GM13976 (cell line): Measurements from ENCODE around the gene ASCC1.
"Not testable (repeated sequence)": the region's sequence is repeated elsewhere in the genome, so short reads cannot be mapped to it uniquely, and the experiment has no call there.

Experiments used
- DNase-seq: peaks from one replicate; pipeline ENCODE4 v3.0.0; 2012; ENCODE audit warnings: low spot score
- in situ Hi-C: fragments of 300-500 bp; cut with MboI; formaldehyde crosslinking; loops from one replicate; pipeline ENCODE4 v1.12.0; 2022; ENCODE audit warnings: low sequenced_read_pairs, mixed read lengths, inconsistent platforms; ENCODE audit not compliant: unreplicated experiment
- TF ChIP-seq, protein P1 (sequence below): IDR thresholded peaks from 2 replicates; pipeline ENCODE4 v1.5.1; 2012; ENCODE audit warnings: borderline replicate concordance, mild to moderate bottlenecking; ENCODE audit not compliant: insufficient read depth; ENCODE audit errors: extremely low read depth, missing control alignments, control extremely low read depth

Gene ASCC1

DNA sequence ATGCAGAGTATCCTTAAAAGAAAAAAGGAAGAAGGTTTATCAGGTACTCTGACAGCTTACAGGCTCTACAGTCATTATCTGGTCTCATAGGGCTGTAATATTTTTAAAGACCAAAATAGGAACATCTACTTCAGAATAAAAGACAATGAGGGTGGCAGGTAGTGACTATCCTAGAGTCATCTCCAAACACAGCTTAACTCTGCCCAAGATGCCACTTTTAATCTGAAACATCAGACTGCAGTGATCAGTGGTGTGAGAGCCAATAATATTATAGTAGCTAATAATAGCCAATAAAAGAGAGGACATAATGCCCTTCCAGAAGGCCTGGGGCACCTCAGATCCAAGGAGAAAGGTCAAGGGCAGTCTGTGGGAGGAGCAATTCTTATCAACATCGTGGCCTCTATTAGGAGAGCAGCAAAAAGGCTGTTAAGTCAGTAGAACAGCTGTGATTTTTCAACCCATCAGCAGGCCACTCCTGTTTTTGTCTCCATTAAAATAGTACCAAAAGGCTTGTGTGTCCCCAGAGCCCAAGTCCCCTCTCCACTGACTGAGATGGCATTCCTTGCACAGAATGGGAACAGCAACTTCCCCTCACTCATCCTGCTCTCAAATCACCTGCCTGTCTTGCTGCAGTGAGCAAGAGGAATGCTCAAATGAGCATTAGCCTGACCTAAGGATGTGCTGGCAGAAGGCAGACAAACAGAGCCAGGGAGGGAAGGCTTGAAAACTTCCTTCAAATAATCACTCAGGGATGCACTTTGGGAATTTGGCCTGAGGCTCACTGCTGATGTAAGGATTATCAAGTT, 107.0 kb downstream of the ASCC1 start:
- TF ChIP-seq, protein P1, sequence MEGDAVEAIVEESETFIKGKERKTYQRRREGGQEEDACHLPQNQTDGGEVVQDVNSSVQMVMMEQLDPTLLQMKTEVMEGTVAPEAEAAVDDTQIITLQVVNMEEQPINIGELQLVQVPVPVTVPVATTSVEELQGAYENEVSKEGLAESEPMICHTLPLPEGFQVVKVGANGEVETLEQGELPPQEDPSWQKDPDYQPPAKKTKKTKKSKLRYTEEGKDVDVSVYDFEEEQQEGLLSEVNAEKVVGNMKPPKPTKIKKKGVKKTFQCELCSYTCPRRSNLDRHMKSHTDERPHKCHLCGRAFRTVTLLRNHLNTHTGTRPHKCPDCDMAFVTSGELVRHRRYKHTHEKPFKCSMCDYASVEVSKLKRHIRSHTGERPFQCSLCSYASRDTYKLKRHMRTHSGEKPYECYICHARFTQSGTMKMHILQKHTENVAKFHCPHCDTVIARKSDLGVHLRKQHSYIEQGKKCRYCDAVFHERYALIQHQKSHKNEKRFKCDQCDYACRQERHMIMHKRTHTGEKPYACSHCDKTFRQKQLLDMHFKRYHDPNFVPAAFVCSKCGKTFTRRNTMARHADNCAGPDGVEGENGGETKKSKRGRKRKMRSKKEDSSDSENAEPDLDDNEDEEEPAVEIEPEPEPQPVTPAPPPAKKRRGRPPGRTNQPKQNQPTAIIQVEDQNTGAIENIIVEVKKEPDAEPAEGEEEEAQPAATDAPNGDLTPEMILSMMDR: no peak
- in situ Hi-C loops: no loop called here
- DNase-seq: no peak

DNA sequence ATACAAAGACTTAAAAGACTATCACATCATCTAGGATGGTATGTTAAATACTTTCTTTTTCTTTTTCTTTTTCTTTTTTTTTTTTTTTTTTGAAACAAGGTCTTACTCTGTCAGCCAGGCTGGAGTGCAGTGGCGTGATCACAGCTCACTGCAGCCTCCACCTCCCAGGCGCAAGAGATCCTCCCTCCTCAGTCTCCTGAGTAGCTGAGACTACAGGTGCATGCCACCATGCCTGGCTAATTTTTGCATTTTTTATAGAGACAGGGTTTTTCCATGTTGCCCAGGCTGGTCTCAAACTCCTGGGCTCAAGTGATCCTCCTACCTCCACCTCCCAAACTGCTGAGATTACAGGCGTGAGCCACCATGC, 108.1 kb downstream of the ASCC1 start:
- in situ Hi-C loops: not testable (repeated sequence)

DNA sequence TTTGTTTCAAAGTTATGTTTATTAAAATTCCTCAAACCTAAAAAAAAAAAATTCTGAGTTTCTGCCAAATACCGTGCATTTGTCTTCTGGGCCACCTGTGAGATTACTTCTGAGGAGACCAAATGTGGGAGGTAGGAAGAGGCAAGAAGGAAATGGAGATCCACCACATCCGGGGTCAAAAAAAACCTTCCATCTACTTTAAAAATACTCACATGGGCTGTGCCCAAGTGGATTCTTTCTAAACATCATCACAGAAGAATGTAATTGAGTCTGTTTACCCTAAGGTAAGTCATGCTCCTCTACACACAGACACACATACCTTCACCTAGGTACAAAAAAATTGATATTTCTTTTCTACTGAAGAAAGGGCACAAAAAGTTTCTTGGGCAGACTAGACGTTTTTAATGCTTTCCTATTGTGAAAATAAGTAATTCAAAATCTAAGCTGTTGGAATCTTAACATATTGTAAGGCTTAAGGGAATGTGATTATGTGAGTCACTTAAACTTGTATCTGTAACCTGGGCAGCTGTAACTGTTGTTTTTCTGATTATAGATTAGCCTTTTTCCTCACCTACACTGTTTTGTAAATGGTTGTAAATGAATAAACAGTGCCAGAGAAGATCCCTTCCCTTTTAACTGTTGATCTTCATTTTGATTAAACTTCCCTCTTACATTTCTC, 108.6 kb downstream of the ASCC1 start:
- TF ChIP-seq, protein P1: no peak
- in situ Hi-C loops: no loop called here
- DNase-seq: peak; percentile 48

More for the DNA sequence above, 108.1 kb downstream of the ASCC1 start:
- DNase-seq: not testable (repeated sequence)

DNA sequence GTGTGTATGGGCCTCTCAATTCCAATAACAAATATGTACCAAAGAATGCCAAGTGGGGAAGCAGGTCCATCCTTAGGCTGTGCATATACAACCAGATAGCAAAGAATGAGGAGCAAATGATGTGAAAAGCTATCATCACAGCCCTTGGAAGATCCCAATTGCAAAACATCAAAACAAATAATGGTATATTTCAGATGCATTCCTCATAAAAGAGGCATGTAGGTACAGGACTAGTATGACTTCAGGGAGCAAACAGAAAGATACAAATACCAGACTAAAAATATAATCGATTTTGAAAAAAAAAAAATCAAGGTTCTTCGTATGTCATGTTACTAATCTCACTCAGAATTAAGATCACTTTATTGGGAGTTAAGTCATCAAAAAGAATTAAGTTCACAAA, 109.2 kb downstream of the ASCC1 start:
- in situ Hi-C loops: no loop called here
- TF ChIP-seq, protein P1: no peak
- DNase-seq: no peak

DNA sequence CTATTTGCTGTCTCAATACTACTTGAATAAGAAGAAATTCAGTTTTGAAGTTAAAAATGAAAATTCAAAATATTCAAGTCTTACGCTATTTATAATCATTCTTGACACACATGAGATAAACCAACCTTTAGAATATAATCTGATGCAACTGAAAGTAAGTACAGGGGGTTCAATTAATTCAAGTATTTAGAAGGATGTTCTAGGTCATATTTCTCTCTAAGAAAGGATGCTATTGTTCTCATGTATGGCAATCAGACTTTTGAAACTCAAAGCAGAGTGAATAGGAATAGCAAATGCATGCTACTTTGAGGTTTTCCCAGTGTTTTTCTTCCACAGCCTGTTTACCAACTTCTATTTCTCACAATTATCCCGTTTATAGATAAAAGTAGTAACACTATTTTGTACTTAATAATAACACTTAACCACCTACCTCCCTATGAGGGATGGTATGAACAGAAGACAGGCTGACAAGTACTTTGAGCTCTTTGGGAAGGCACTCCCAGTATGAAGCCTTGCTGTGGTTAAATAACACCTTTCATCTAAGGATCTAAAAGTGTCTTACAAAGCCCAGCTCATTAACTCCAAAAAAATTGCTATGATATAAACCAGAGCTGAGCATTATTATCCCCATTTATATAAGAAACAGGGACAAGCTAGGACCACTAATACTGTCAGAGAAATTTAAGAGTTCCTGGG, 109.8 kb downstream of the ASCC1 start:
- TF ChIP-seq, protein P1: no peak
- in situ Hi-C loops: no loop called here
- DNase-seq: no peak

DNA sequence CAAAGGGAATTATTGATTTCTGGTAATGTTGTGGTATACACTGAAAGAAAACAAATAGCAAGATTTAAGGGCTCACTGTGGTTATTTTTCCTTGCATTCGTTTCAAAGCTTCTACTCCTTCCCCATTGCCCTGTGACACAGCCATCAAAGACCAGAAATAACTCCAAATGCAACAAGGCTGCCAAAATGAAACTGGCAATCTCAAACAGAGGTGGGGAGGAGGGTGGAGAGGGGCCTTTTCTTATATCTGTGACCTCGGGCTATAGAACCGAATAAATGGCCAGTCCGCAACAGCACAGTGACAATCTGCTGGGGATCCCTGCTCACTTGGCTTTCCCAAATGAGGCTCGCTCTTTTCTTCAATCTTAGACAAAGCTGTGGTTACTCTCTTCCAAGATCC, 110.4 kb downstream of the ASCC1 start:
- in situ Hi-C loops: no loop called here
- no peak for DNase-seq
- TF ChIP-seq, protein P1: no peak

DNA sequence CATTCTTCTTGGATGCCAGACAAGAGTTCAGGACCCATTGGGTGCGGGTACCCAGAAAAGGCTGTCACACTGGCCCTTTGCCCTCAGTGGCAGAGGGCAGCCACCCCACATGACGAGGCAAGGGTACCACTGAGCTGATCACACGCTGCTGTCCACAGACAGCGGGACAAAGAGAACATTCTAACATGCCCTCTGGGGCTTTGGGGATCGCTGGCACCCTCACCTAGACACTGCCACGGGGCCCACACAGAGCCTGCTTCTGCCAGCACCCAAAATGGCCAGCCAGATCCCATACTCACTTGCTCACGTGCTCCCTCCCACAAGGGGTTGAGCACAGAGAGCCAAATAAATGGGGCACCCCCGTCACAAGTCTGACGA, 111.0 kb downstream of the ASCC1 start:
- no peak for DNase-seq
- in situ Hi-C loops: no loop called here
- TF ChIP-seq, protein P1: no peak
